ENCODE measurements around the gene PCDH9.

GRCh38 chr13:66362485-66362884 is 867.7 kb downstream of the PCDH9 start:
- TF ChIP-seq CTCF (conservative IDR thresholded peaks at IDR 0.05; ENCODE audit: low read depth, low read length) (no peak), EZH2 (IDR thresholded peaks at IDR 0.05; ENCODE audit: borderline replicate concordance, low read depth, low read length, poor library complexity, severe bottlenecking) (no peak)

All from A673 (cell line).